ENCODE results near the gene CAND1. TPM values are rescaled to one million over a fixed set of nuclear protein-coding genes. Genes with fewer than 3 reads are reported as not detected.

CAND1 gene
- polyA plus RNA-seq, 1 experiment = 64.6 TPM

DNA sequence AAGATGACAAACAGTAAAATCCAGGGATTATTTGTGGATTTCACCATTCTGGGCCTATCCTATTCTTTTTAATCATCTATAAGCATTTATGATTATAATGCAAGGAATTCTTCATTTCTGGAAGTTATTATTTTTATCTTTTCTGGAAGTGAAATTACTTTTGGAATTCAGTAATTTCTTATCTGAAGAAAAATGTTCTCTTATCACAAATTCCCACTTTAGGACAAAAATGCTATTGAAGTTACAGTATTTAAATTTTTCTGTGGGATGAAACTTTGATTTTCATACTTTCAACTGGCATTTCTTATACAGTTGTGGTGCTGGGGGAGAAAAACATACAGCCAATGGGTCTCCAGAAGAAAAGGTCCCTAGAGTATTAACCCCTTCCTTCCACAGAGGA is 96.0 kb downstream of the CAND1 start:
- H3K36me3 ChIP-seq (ENCODE audit: control insufficient read depth, insufficient read depth, low read length) = no peaks in the 10 kb centered on the region
- H3K27me3 ChIP-seq (ENCODE audit: control insufficient read depth, insufficient read depth, low read length) = no peaks in the 10 kb centered on the region
- TF ChIP-seq, protein P1, sequence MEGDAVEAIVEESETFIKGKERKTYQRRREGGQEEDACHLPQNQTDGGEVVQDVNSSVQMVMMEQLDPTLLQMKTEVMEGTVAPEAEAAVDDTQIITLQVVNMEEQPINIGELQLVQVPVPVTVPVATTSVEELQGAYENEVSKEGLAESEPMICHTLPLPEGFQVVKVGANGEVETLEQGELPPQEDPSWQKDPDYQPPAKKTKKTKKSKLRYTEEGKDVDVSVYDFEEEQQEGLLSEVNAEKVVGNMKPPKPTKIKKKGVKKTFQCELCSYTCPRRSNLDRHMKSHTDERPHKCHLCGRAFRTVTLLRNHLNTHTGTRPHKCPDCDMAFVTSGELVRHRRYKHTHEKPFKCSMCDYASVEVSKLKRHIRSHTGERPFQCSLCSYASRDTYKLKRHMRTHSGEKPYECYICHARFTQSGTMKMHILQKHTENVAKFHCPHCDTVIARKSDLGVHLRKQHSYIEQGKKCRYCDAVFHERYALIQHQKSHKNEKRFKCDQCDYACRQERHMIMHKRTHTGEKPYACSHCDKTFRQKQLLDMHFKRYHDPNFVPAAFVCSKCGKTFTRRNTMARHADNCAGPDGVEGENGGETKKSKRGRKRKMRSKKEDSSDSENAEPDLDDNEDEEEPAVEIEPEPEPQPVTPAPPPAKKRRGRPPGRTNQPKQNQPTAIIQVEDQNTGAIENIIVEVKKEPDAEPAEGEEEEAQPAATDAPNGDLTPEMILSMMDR (IDR thresholded peaks at IDR 0.05; ENCODE audit: insufficient read depth, low read depth, low read length) = no peak
- POLR2A ChIA-PET = interaction anchor here (0.6 kb wide), 1 partner anchor 96 kb away, joined by 3 read pairs; no protein-coding TSS in a partner anchor
- CTCF ChIA-PET = no interaction called here
- no peak overlapping the region for H3K4me3 ChIP-seq (ENCODE audit: low read depth, low read length)
- no peak for DNase-seq (ENCODE audit: low read depth)

DNA sequence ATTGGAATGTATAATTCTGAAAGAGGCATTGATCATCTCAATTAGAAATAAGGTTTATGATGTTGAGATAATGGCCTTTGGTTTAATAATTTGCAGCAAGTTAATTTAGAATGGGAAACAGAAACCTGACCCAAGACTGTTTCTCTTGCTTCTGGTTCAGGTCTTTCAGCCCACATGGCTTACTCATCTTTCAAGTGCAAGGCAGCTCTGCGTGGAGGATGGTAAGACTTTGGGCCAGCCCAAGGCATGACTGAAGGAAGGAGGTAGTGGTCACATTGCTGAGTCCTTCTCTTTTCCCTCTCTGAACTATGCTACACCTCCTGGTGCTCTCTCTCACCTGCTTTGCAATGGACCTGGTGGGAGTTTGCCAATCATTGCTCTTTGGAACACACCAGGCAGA is 98.7 kb downstream of the CAND1 start:
- no peak for DNase-seq (ENCODE audit: low read depth)
- no peak overlapping the region for H3K4me3 ChIP-seq (ENCODE audit: low read depth, low read length)
- H3K36me3 ChIP-seq (ENCODE audit: control insufficient read depth, insufficient read depth, low read length) = no peaks in the 10 kb centered on the region
- CTCF ChIA-PET = no interaction called here
- H3K27me3 ChIP-seq (ENCODE audit: control insufficient read depth, insufficient read depth, low read length) = no peaks in the 10 kb centered on the region
- TF ChIP-seq, protein P1 (IDR thresholded peaks at IDR 0.05; ENCODE audit: insufficient read depth, low read depth, low read length) = no peak
- POLR2A ChIA-PET = no interaction called here
